ENCODE results near the gene EPN3.

EPN3 gene

DNA sequence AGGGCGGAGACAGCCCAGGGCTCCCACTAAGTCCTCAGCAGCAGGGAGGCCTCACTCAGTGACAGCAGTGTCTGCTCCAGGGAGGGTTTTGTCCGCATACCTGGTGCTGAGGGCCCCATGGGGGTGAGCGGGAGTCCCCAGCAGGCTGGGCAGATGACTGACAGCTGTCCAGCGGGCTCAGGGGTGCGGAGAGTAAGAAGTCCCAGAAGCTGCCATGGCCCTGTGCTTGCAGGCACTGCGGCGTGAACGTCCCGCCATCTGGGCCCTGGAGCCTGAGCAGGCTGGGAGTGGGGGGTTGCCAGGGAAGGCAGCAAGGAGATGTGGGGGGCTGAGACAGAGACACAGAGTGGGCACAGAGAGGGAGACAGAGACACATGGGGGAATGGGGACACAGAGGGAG, 48.1 kb downstream of the EPN3 start:
- no peaks in the 10 kb centered on the region for H3K9me3 Mint-ChIP-seq
- H3K4me1 Mint-ChIP-seq = no peaks in the 10 kb centered on the region
- H3K27me3 Mint-ChIP-seq = peaks cover 60% of the 10 kb centered on the region
- no peak overlapping the region for H3K27ac Mint-ChIP-seq
- CTCF ChIA-PET = no interaction called here
- no peaks in the 10 kb centered on the region for H3K36me3 Mint-ChIP-seq
- DNase-seq = no peak
- H3K4me3 Mint-ChIP-seq = no peak overlapping the region

GRCh38 chr17:50581316-50581715, 48.8 kb downstream of the EPN3 start:
- H3K4me1 Mint-ChIP-seq = no peaks in the 10 kb centered on the region
- no peaks in the 10 kb centered on the region for H3K36me3 Mint-ChIP-seq
- no peak overlapping the region for H3K27ac Mint-ChIP-seq
- no peak for DNase-seq
- H3K4me3 Mint-ChIP-seq = no peak overlapping the region
- H3K9me3 Mint-ChIP-seq = no peaks in the 10 kb centered on the region
- CTCF ChIA-PET = no interaction called here
- peaks cover 67% of the 10 kb centered on the region for H3K27me3 Mint-ChIP-seq

DNA sequence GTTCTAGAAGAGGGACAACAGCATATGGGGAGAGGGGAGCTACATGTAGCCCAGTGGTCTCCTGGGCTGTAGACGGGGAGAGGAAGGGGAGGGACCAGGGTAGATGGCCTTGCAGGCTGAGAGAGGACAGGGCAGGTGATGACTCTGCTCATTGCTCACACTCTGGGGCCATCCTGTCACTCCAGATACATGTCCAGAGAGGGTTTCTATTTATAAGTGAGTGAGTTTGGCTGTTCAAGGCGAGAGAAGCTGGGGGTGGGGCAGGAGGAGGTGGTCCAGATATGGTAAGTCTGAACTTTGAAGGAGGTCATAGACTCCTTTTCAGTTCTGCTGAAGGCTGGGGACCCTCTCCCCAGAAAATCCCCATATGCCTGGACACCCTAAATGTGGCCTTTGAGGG, 50.2 kb downstream of the EPN3 start:
- no peaks in the 10 kb centered on the region for H3K4me1 Mint-ChIP-seq
- H3K27me3 Mint-ChIP-seq = peaks cover 76% of the 10 kb centered on the region
- H3K4me3 Mint-ChIP-seq = no peak overlapping the region
- no peaks in the 10 kb centered on the region for H3K36me3 Mint-ChIP-seq
- no peak overlapping the region for H3K27ac Mint-ChIP-seq
- CTCF ChIA-PET = interaction anchor here (1.0 kb wide), 1 partner anchor 20 kb away, joined by 3 read pairs; no protein-coding TSS in a partner anchor
- no peaks in the 10 kb centered on the region for H3K9me3 Mint-ChIP-seq
- DNase-seq = no peak

DNA sequence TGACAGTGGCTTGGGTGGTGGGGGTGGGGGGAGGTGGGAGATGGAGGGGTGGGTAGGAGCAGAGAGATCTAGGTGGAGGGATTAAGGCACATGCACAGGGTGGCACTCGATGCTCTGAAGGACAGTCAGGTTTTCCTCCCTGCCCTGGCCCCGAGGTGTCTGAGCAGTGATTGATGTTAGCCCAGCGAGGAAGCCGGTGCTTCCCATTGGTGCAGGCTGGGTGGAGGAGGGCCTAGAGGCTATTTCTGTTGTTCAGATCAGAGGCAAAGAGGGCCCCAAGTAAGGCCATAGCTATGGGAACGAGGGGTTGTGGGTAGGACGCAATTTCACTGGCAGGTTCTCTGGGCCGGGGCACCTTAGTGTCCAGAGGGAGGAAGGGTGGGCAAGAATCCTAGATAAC, 51.1 kb downstream of the EPN3 start:
- no peaks in the 10 kb centered on the region for H3K4me1 Mint-ChIP-seq
- CTCF ChIA-PET = no interaction called here

DNA sequence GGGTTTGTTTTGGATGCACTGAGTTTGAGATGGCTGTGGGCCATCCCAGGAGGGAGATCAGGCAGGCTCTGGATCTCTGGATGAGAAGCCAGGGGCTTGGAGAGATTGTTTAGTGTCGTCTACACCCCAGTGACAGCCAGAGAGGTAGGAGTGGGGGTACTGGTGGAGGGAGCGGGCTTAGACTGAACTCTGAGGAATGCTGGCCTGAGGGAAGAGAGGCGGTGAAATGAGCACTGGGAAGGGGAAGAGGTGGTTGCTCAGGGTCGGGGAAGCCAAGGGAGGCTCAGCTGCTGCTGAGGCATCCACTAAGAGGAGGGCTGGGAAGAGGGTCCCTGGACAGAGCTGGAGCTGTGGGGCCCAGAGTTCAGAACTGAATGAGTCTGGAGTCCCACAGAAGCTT, 51.6 kb downstream of the EPN3 start:
- H3K9me3 Mint-ChIP-seq = no peaks in the 10 kb centered on the region
- DNase-seq = no peak
- H3K4me3 Mint-ChIP-seq = no peak overlapping the region
- no peaks in the 10 kb centered on the region for H3K36me3 Mint-ChIP-seq
- no peaks in the 10 kb centered on the region for H3K4me1 Mint-ChIP-seq
- CTCF ChIA-PET = no interaction called here
- H3K27ac Mint-ChIP-seq = no peak overlapping the region
- H3K27me3 Mint-ChIP-seq = peaks cover 66% of the 10 kb centered on the region

More for the DNA sequence above, 51.1 kb downstream of the EPN3 start:
- Mint-ChIP-seq H3K4me3 (no peak overlapping the region), H3K36me3 (no peaks in the 10 kb centered on the region), H3K9me3 (no peaks in the 10 kb centered on the region), H3K27me3 (peaks cover 71% of the 10 kb centered on the region), H3K27ac (no peak overlapping the region)
- DNase-seq = no peak

DNA sequence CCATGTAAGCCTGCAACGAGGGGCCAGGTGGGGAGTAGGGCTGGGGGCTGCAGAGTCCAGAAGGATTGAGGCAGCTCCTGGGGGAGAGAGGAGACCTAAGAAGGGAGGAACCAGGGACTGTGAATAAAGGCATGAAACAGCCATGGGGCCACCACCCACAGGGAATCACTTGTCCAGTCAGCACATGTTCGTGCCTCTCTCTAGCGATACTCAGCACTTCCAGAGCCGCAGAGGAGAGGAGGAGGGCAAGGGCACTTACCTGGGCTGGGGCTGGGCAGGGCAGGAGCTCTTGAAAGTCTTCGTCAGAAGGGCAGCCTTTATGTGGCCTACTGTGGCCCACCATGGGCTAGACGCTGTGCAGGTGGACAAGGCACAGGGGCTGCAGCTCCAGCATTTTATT, 52.2 kb downstream of the EPN3 start:
- no peaks in the 10 kb centered on the region for H3K36me3 Mint-ChIP-seq
- no peak for DNase-seq
- no peaks in the 10 kb centered on the region for H3K9me3 Mint-ChIP-seq
- CTCF ChIA-PET = no interaction called here
- H3K4me3 Mint-ChIP-seq = no peak overlapping the region
- H3K27ac Mint-ChIP-seq = no peak overlapping the region
- H3K27me3 Mint-ChIP-seq = peaks cover 65% of the 10 kb centered on the region
- no peaks in the 10 kb centered on the region for H3K4me1 Mint-ChIP-seq

GRCh38 chr17:50585346-50585745, 52.8 kb downstream of the EPN3 start:
- Mint-ChIP-seq H3K36me3 (no peaks in the 10 kb centered on the region), H3K4me1 (no peaks in the 10 kb centered on the region), H3K27me3 (peaks cover 65% of the 10 kb centered on the region), H3K9me3 (no peaks in the 10 kb centered on the region), H3K27ac (no peak overlapping the region), H3K4me3 (no peak overlapping the region)
- CTCF ChIA-PET = interaction anchor here (1.5 kb wide), 1 partner anchor 38 kb away, joined by 3 read pairs; the partner anchor contains the start of gene SPATA20
- DNase-seq = no peak

DNA sequence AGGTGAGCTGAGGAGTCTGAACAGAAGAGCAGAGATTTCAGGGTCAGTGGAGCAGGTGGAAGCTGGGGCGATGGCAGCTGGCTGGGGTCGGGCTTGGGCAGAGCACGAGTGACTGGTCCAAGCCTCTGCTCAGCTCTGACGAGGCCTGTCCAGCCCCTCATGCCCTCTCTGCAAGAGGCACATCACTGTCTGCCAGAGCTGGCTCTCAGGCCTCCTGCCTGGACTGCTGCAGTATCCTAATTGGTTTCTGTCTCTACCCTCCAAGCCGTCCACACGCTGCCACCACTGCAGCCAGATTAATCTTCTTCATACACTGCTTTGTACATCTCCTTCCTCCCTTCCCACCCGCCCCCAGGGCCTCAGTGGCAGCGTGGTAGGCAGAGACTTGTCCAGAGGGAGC, 53.4 kb downstream of the EPN3 start:
- no peak overlapping the region for H3K27ac Mint-ChIP-seq
- no peaks in the 10 kb centered on the region for H3K4me1 Mint-ChIP-seq
- no peaks in the 10 kb centered on the region for H3K36me3 Mint-ChIP-seq
- H3K4me3 Mint-ChIP-seq = no peak overlapping the region
- no peak for DNase-seq
- CTCF ChIA-PET = interaction anchor here (0.8 to 1.5 kb wide), 2 partner anchors 10 to 39 kb away, joined by 3 read pairs; partner anchors contain the start of gene SPATA20
- H3K27me3 Mint-ChIP-seq = peaks cover 61% of the 10 kb centered on the region
- no peaks in the 10 kb centered on the region for H3K9me3 Mint-ChIP-seq

DNA sequence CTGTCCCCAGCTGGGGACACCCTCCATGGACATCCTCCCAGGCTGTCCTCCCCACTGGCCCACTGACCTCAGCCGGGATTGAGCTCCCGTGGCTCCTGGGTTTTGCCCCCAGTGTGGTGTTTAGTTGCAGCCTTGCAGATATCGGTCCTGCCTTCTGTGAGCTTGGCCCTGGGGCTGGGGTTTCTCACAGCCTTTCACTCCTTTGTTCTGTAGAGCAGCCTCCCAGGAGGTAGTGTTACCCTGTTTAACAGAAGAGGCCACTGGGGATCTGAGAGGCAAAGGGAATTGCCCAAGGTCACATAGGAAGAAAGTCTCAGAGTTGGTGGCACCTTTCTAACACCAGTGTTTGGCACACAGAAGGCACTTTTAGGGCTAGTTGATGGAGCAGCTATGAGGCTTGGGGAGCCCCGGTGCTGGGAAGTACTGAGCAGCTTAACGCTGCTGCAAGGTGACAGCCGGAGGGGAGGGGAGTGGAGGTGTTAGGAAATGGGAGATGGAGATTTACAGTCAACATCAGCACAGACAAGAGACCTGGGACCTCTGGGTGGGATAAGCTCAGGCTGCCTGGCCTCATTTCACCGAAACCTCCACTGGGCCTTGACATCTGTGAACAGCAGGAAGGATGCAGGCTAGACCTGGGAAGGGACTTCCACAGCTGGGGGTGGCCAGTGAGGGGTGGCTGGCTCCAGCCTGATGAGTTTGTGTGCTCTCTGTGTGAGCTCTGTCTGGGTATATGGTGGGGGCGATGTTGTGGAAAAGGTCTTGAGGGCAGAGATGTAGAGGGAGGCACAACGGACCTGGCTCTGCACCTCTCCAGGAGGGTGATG, 54.1 kb downstream of the EPN3 start:
- CTCF ChIA-PET = interaction anchor here (0.8 to 1.5 kb wide), 2 partner anchors 11 to 39 kb away, joined by 3 read pairs; partner anchors contain the start of gene SPATA20
- H3K4me3 Mint-ChIP-seq = no peak overlapping the region

DNA sequence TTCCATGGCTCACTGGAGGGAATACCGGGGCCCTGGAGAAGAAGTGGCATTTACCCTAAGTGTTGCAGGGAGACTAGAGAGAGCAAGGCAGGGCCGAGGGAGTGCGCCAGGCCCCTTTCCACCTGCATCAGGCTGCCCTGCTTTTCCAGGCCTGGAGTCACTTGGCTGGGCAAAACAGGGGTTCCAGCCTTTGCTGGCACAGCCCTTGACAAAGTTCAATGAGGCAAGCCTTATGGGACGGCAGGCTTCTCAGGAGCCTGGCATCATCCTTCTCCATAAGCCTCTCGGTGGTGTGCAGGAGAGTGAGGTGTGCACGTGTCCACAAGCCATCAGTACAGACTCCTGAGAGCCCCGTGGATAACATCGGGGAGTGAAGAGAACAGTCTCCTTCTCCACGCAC, 55.0 kb downstream of the EPN3 start:
- Mint-ChIP-seq H3K27me3 (peaks cover 53% of the 10 kb centered on the region), H3K9me3 (no peaks in the 10 kb centered on the region), H3K4me1 (no peaks in the 10 kb centered on the region), H3K27ac (no peak overlapping the region), H3K36me3 (no peaks in the 10 kb centered on the region), H3K4me3 (no peak overlapping the region)
- no peak for DNase-seq
- CTCF ChIA-PET = no interaction called here

More for the DNA sequence above, 54.1 kb downstream of the EPN3 start:
- Mint-ChIP-seq H3K36me3 (no peaks in the 10 kb centered on the region), H3K4me1 (no peaks in the 10 kb centered on the region), H3K27me3 (peaks cover 54% of the 10 kb centered on the region), H3K9me3 (no peaks in the 10 kb centered on the region), H3K27ac (no peak overlapping the region)
- DNase-seq = no peak

- no peak for DNase-seq
- H3K4me1 Mint-ChIP-seq = no peaks in the 10 kb centered on the region
- H3K36me3 Mint-ChIP-seq = no peaks in the 10 kb centered on the region
- H3K4me3 Mint-ChIP-seq = no peak overlapping the region
- no peaks in the 10 kb centered on the region for H3K9me3 Mint-ChIP-seq
- CTCF ChIA-PET = interaction anchor here (0.9 to 1.4 kb wide), 2 partner anchors 42 to 86 kb away, joined by 3 to 4 read pairs; no protein-coding TSS in a partner anchor
- H3K27me3 Mint-ChIP-seq = peaks cover 47% of the 10 kb centered on the region
- H3K27ac Mint-ChIP-seq = no peak overlapping the region
These were observed 56.0 kb downstream of the EPN3 start for GRCh38 chr17:50588391-50589049.

GRCh38 chr17:50589095-50589705, 56.7 kb downstream of the EPN3 start:
- DNase-seq = no peak
- Mint-ChIP-seq H3K9me3 (no peaks in the 10 kb centered on the region), H3K27ac (no peak overlapping the region), H3K27me3 (peaks cover 40% of the 10 kb centered on the region), H3K4me1 (no peaks in the 10 kb centered on the region), H3K36me3 (no peaks in the 10 kb centered on the region), H3K4me3 (no peak overlapping the region)
- CTCF ChIA-PET = interaction anchor here (1.4 kb wide), 1 partner anchor 41 kb away, joined by 4 read pairs; no protein-coding TSS in a partner anchor

GRCh38 chr17:50590946-50591737, 58.6 kb downstream of the EPN3 start:
- no peak for DNase-seq
- no peaks in the 10 kb centered on the region for H3K4me1 Mint-ChIP-seq
- no peak overlapping the region for H3K27ac Mint-ChIP-seq
- H3K27me3 Mint-ChIP-seq = peaks cover 29% of the 10 kb centered on the region
- CTCF ChIA-PET = no interaction called here
- H3K4me3 Mint-ChIP-seq = no peak overlapping the region
- no peaks in the 10 kb centered on the region for H3K36me3 Mint-ChIP-seq
- H3K9me3 Mint-ChIP-seq = no peaks in the 10 kb centered on the region

DNA sequence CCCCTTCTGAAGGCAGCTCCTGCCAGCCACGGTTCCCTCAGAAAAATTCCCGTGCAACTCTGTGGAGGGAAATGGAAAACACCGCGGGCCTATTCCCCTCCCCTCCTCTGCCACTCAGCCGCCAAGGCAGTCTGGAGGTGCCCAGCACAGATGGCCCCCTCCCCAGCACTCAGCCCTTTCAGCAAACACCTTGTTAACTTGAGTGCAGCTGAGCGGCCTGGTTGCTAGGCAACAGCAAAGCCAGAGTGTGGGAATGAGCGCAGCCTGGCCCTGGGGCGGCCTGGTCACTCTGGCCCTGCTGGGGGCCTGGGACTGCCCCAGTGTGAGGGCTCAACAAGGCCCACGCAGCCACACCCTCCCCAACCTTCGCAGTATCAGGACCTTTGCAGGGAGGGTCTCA, 60.8 kb downstream of the EPN3 start:
- no peaks in the 10 kb centered on the region for H3K36me3 Mint-ChIP-seq
- H3K27ac Mint-ChIP-seq = no peak overlapping the region
- no peaks in the 10 kb centered on the region for H3K9me3 Mint-ChIP-seq
- H3K27me3 Mint-ChIP-seq = peaks cover 14% of the 10 kb centered on the region
- DNase-seq = no peak
- CTCF ChIA-PET = no interaction called here
- H3K4me3 Mint-ChIP-seq = no peak overlapping the region
- H3K4me1 Mint-ChIP-seq = no peaks in the 10 kb centered on the region

Measured in activated naive CD4-positive, alpha-beta T cell treated with anti-CD3 and anti-CD28 coated beads, Interleukin-2, amount 10 ng/mL, durations not matched to agents 7 days and 5 days (primary cell).